ENCODE measurements around the gene BBC3.
A peak's percentile ranks its signal among the peaks of the same experiment; 100 is the strongest.
"Not testable (repeated sequence)": the region's sequence is repeated elsewhere in the genome, so short reads cannot be mapped to it uniquely, and the experiment has no call there.

BBC3 gene, protein sequence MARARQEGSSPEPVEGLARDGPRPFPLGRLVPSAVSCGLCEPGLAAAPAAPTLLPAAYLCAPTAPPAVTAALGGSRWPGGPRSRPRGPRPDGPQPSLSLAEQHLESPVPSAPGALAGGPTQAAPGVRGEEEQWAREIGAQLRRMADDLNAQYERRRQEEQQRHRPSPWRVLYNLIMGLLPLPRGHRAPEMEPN

DNA sequence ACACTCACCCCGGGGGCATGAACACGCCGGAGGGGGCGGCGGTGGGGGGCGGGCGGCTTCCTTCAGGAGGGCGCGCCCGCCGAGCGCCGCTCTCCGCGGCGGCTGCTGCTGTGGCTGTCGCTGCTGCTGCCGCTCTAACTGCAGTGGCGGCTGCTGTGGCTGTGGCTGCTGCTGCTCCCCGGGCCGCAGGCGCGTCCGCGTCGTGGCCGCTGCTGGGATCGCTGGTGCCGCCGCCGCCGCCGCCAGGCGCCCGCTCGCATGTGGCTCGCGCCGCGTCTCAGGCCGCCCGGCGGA is at the start of gene BBC3:
TSS of gene BBC3 (minus strand) at position 279 of the 294 bp plus-strand sequence. CDS start 2,768 bp downstream, outside the sequence.
- no peak for DNase-seq

DNA sequence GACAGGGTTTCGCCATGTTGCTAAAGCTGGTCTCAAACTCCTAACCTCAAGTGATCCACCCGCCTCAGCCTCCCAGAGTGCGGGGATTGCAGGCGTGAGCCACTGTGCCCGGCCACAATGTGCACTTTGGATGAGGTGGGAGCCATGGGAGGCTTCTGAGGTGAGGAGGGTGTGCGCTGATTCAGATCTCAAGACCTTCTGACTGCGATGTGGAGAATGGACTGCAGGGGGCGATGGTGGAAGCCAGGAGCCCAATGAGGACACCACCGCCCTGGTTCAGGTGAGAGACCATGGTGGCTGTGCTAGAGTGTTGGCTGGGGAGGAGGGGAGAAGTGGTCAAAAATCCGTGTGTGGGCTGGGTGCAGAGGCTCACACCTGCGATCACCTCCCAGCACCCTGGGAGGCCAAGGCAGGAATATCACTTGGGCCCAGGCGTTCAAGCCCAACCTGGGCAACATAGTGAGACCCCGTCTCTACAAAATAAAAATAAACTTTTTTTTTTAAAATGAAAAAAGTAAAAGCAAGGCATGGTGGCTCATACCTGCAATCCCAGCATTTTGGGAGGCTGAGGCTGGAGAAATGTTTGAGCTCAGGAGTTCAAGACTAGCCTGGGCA is 49.3 kb upstream of the BBC3 start:
- DNase-seq = no peak

- not testable (repeated sequence) for DNase-seq
These were observed 45.5 kb upstream of the BBC3 start for GRCh38 chr19:47276513-47276912.

DNA sequence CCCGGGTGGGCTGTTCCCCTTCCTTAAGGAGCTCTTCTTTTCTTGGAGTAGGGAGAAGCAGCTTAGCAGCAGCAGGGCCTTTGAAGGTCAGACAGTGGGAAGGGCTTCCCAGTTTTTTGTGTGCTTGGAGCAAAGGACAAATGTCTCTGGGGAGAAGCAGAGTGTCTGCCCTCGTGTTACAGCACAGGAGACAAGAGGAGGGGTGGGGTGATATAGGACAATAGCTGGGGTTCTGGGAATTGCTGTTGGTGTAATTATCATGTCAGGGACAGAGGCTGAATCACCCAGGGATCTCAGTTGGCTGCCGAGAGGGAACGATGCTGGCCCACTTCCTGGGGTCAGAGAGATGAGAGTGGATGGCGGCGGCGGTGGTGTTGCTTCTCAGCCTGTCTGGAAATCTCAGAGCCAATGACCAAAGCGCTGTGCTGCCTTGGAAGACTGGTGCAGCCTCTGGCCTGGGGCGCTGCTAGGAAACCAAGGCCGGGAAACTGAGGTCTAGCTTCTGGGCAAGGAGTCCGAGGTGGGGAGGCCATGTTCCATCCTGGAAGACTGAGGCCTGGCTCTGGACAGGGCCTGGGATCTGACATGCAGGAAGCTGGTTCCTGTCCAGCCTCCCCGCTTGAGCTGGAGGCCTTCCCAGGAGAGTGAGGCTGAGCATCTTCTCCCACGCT is 44.9 kb upstream of the BBC3 start:
- DNase-seq = no peak

- no peak for DNase-seq
These were observed 44.1 kb upstream of the BBC3 start for GRCh38 chr19:47274891-47275761.

GRCh38 chr19:47274071-47274890 is 43.3 kb upstream of the BBC3 start, which contains the start of gene INAFM1:
Gene INAFM1, plus strand, starts transcription at chr19:47274885. Its CDS starts 35 bp downstream, at chr19:47274920.
- DNase-seq = peak; percentile 85

DNA sequence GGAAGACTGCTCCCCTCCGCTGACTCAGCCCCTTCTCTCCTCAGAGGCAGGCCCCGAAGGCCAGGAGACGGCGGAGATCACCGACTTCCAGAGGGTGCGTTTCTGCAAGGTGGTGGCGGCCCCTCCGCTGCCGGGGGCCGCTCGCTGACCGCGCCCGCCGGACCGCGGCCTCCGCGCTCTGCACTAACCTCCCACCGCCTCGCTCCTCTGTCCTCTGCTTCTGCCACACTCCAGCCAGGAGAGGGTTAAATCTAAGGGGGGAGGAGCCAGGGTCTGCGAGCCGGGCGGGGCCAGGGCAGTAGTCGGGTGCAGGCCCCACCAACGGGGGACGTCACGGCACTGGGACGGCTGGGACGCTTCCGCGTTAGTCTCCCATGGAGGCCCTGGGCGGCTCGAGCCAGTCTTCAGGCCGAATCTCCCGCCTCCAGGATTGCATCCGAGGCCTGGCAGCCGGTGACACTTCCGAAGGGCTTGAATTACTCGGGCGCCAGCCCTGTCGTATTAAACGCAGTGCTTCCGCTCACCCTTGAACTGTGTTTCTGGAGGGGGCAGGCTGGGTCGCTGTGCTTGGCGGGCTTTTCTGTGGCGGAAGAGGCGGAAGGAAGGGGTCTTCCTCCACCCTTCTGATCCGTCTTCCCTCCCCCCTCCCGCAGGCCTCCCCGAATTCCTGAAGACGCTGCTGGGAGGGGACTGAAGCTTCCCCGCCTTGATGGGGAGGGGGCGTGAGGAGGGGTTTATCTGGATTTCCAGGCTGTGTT is 42.5 kb upstream of the BBC3 start:
- DNase-seq = peak; percentile 77

GRCh38 chr19:47272448-47273312 is 41.7 kb upstream of the BBC3 start:
- peak; percentile 43 for DNase-seq

DNA sequence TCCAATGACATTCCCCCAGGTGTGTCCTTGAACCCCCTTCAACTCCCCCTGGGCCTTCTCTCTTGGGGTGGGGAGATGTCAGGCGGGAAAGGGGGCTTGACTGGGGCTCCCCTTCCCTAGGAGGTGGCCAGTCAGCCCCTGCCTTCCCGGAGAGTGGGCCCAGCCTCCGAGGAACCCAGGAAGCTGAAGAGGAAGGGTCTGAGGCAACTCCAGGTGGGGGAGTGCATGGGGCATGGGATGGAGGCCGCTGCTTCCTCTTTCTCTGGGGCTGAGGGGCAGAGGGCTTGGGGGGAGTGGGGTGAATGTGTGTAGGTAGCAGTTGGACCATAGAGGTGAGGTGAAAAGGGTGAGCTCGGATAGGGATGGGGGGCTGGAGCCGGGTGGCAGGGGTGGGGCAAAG is 41.0 kb upstream of the BBC3 start:
- no peak for DNase-seq

GRCh38 chr19:47270408-47270807 is 39.4 kb upstream of the BBC3 start:
- no peak for DNase-seq

DNA sequence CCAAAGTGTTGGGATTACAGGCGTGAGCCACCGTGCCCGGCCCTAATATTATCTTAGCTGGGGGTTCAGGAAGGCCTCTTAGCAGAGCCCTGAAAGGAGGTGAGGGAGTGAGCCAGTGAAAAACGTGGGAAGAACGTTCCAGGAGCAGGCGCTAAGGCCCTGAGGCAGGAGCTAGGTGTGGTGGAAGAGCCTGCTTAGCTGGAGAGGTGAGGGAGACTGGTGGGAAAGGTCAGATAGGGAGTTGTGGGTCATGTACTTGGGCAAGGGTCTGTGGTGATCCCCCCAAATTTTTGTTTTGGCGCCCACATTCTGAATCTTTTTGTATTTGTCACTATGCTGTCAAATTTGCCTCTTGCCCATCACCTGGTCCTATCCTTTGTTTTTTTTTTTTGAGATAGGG is 38.6 kb upstream of the BBC3 start:
- no peak for DNase-seq

- no peak for DNase-seq
These were observed 37.0 kb upstream of the BBC3 start for GRCh38 chr19:47268028-47268427.

DNA sequence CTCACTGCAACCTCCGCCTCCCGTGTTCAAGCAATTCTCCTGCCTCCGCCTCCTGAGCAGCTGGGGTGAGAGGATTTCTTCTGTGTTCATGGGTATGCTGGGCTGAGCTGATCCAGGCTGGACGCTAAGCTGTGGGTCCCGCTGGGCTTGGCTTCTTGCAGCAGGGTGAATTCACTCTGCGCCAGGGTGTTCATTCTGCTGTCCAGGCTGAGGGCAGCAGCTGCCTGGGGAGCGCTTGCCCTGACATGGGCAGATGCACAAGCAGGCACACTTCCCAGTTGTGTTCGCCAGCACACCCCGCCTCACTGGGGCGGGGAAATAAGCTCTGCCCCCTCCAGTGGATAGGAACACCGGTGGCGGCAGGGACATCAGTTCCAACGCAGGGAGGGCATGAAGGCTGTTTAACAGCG is 36.4 kb upstream of the BBC3 start:
- no peak for DNase-seq

GRCh38 chr19:47266401-47266941 is 35.5 kb upstream of the BBC3 start:
- no peak for DNase-seq

DNA sequence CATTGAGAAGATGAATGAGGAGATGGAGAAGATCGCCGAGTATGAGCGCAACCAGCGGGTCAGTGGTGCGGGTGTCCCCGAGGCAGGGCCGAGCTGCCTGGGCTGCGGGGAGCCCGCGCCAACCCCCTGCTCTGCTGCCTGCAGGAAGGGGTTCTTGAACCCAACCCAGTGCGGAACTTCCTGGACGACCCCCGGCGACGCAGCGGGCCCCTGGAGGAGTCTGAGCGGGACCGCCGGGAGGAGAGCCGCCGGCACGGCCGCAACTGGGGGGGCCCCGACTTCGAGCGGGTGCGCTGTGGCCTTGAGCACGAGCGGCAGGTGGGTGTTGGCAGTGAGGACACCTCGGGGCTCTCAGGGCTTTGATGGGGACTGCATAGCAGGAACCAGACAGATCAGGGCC is 33.6 kb upstream of the BBC3 start:
- no peak for DNase-seq

- DNase-seq = not testable (repeated sequence)
These were observed 31.2 kb upstream of the BBC3 start for GRCh38 chr19:47261946-47262793.

DNA sequence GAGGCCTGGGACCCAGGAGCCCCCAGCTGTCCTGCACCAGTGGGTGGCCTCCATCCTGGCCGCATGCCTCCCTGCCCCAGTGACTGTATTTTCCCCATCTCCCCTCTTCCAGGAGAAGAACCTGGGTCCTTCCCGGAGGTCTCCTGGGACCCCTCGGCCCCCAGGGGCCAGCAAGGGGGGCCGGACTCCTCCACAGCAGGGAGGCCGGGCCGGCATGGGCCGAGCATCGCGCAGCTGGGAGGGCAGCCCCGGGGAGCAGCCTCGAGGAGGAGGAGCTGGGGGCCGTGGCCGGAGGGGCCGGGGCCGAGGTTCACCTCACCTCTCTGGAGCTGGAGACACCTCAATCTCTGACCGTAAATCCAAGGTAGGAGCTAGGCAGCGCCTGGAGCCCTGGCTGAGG is 29.5 kb upstream of the BBC3 start:
- no peak for DNase-seq

DNA sequence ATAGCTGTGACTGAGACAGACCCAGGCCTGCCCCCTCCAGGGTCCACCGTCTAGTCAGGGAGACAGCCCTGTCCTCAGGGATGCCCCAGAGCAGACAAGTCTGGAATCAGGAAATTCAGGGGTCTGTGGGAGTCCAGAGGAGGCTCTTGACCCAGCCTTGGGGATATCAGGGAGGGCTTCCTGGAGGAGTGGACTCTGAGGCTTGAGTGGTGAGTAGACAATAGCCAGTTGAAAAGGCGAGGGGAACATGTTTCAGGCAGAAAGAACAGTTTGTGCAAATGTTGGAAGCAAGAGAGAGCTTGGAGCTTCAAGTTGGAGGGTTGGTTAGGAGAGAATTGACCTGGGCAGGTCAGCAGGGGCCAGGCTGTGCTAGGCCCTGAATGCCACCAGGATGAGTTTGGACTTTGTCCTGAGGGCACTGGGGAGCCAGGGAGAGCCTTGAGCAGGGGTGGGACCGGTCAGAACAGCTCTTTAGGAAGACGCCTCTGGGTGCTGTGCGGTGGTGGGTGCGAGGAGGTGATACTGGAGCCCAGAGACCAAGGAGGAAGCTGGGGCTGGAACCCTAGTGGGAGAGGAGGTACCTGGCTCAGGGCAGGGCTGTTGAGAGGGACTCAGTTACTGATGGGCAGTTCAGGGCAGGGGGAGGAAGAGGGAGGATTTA is 28.0 kb upstream of the BBC3 start:
- DNase-seq = no peak

GRCh38 chr19:47258434-47258833 is 27.4 kb upstream of the BBC3 start:
- DNase-seq = no peak
